Stimulated activated CD8-positive, alpha-beta memory T cell treated with anti-CD3 and anti-CD28 coated beads, Interleukin-15, amount 100 ng/mL, for 48 hours (primary cell): ENCODE measurements around the gene SLC9C1.
"Not testable (repeated sequence)": the region's sequence is repeated elsewhere in the genome, so short reads cannot be mapped to it uniquely, and the experiment has no call there.

ENCODE experiments used
- DNase-seq, 2 donors: peaks; one replicate each; pipeline ENCODE4 v3.0.0-alpha.2; 2020; ENCODE audit warnings: low read depth in 2 of 2

Gene SLC9C1

GRCh38 chr3:112187300-112187699 lies 106.7 kb downstream of the SLC9C1 start:
- DNase-seq, result no peak

DNA sequence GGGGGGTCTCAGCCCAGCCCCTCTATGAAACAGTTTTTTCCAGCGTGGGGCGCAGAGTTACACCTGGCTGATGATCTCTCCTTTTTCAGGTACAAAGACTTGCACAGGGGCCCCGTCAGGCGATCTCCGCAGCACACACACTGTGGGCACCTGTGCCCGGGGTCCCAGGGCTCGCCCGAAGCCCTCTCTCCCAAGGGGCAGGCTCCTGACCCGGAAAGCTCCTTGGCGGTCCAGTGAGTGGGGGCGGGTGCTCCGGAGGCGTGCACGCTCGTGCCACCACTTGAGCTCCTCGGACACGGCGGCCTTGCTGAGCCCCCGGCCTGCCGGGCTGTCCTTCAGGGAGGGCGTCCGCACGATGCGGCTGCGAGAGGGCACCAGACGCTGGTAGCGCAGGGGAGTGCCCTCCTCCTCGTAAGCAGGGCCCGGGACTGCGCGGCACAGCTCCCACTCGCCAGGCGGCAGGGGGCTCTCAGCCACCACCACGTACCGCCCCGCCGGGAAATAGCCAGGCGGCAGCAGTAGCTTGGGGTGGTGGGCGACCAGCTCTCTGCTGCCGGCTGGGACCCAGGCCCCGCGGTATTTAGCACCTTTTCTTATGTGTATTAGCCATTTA lies 108.5 kb downstream of the SLC9C1 start:
- DNase-seq, result not testable (repeated sequence)

GRCh38 chr3:112175646-112176045 lies 118.4 kb downstream of the SLC9C1 start:
- no peak for DNase-seq

- DNase-seq, result no peak
Measured at GRCh38 chr3:112175037-112175436, 119.0 kb downstream of the SLC9C1 start.

- DNase-seq, result no peak
Measured at GRCh38 chr3:112171144-112171543, 122.9 kb downstream of the SLC9C1 start.

- no peak for DNase-seq
Measured at GRCh38 chr3:112170046-112170445, 124.0 kb downstream of the SLC9C1 start.

DNA sequence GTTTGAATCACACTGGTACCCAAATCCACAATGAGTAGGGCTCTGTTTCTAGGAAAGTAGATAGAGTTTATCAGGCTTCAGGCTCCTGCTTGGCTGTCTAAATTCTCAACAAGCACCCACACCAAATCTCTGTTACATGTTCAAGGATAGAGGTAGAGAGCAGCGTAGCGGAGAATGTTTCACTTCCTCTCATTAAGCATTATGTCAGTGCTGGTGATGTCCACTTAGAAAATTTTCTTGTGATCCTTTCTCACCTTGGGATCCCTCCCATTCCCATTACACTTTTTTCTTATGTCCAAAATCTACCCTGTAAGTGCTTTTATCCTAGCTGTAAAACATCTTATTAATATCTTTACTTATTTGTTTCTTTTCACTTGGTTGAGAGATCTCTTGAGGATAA lies 126.3 kb downstream of the SLC9C1 start:
- DNase-seq, result no peak

DNA sequence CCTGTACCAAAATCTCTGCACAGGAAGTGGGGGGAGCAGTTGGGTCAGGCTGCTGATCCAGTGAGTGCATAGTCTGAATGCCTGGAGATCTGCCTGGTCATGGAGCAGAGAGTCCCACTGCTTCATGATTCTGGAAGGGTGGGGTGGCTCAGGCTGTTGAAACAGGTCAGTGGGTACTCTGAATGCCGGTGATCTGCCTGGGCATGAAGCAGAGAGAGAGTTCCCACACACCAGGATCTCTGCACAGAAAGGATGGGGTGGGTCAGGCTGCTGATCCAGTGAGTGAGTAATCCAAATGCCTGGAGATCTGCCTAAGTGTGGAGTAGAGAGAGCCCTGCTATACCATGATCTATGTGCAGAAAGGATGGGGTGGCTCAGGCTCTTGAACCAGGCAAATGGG lies 144.9 kb downstream of the SLC9C1 start:
- no peak for DNase-seq

- no peak for DNase-seq
Measured at GRCh38 chr3:112143689-112144088, 150.3 kb downstream of the SLC9C1 start.

DNA sequence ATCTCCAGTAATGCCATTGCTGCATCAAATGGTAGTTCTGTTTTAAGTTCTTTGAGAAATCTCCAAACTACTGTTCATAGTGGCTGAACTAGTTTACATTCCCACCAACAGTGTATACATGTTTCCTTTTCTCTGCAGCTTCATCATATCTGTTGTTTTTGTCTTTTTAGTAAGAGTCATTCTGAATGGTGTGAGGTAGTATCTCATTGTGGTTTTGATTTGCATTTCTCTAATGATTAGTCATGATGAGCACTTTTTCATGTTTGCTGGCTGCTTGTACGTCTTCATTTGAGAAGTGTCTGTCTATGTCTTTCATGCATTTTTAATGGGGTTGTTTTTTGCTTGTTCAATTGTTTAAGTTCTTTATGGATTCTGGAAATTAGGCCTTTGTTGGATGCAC lies 150.8 kb downstream of the SLC9C1 start:
- no peak for DNase-seq

GRCh38 chr3:112141293-112141692 lies 152.7 kb downstream of the SLC9C1 start:
- DNase-seq, result no peak

GRCh38 chr3:112140584-112140983 lies 153.4 kb downstream of the SLC9C1 start:
- DNase-seq, result no peak

- no peak for DNase-seq
Measured at GRCh38 chr3:112138219-112138969, 155.6 kb downstream of the SLC9C1 start.

GRCh38 chr3:112137781-112138180 lies 156.2 kb downstream of the SLC9C1 start:
- DNase-seq, result no peak

DNA sequence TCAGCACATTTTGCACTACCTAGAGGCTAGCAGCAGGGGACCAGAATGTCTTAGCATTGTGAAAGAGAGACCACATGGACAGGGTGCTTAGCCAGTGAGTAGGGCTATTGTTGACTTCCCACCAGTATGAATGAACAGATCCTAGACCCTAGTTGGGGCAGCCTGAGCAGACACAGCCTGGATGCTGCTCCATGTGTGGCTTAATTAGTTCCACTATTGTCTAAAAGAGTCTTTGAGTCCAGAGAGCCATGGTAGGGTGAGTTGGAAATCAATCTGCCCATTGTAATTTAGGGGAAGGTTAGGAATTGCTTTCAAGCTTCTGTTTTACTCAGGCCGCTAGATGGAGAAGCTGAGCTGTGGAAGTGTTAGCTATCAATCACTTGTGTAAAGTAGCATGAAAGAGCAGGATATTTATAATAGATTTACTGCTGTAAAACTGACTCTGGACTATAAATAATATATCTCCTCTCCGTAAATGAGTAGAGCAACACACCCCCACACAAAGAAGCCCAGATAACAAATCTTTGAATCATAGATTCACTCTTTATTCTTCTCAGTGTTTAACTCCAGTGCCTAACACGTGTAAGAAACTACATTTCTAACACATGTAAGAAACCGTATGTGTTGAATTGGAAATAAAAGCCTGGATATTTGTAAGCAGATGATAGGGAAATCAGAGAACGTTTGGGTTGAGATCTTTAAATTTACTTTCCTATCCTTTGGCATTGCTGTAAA lies 156.9 kb downstream of the SLC9C1 start:
- DNase-seq, result no peak

DNA sequence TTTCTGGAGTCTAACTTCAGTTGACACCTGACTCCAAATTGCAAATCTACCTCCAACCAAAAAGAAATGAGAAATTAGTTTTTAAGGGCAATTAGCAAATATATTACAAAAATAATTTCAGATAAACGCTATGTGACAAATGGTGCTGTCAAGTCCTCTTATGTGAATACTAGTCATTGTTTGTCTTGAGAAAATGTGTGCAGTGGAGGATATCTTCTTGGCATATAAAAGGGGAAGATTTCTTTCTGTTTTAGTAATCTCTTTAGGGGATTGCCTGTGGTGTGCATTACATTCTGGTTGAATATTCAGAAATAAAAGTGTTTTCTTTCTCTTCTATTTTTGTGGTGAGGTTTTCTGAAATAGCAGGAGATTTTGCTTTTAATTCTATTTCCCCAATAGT lies 158.0 kb downstream of the SLC9C1 start:
- DNase-seq, result no peak

- no peak for DNase-seq
Measured at GRCh38 chr3:112134335-112135124, 159.5 kb downstream of the SLC9C1 start.

DNA sequence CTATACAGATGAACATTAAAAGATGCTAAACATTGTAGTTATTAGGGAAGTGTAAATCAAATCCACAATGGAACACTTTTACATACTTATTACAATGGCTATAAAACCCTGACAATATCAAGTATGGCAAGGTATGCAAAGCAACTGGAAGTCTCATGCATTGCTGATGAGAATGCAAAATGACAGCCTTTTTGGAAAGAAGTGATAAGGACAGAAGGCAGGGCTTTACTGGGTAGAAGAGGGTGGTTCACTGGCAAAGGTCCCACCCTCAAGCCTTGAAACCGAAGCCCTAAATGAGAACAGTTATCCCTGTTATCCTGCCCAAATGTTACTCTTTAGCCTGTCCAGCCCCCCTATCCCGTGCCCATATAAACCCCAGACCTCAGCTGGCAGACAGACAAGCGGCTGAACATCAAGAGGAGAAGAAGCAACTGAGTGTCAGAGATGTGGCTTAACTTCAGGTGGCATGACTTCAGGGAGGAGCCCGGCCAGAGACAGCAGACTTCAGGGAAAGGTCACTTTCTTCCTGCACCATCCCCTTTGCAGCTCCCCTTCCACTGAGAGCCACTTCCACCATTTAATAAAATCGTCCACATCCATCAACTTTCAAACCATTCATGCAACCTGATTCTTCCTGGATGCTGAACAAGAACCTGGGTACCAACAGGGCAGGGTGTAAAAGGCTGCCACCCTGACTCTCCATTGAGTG lies 160.2 kb downstream of the SLC9C1 start:
- DNase-seq, result no peak

GRCh38 chr3:112132975-112133448 lies 161.0 kb downstream of the SLC9C1 start, which contains the start of gene GCSAM:
Gene GCSAM, minus strand, starts transcription at chr3:112133248. Its CDS starts 128 bp downstream, at chr3:112133120.
- DNase-seq, result peak; percentile 34 to 45

- no peak for DNase-seq
Measured at GRCh38 chr3:112132554-112132953, 161.5 kb downstream of the SLC9C1 start.

DNA sequence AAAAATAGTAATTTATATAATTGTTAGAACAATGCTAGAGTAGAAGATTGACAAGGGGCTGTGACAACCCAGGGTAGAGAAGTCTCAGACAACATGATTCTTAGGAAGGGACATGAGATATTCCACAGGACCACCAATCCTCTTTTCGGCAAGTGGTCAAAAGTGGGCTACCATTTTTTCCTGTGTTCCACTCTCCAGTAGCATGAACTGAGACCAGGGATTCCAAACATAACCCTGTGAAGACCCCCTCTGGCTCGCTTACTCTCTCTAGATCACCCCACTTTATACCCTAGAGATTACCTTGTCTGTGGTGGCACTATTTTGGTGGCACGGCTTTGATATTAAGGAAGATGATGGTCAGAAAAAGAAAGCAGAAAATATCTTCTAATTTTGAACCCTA lies 161.9 kb downstream of the SLC9C1 start:
- DNase-seq, result no peak
